Panc1 (cell line): ENCODE data around the gene KREMEN2. TPM values are rescaled to one million over a fixed set of nuclear protein-coding genes. Genes with fewer than 3 reads are reported as not detected.
A peak's percentile ranks its signal among the peaks of the same experiment; 100 is the strongest.

Source experiments
- ATAC-seq: fragments of 200-7000 bp; cut with Tn5 transposase; 2 replicates; pipeline ENCODE4 v1.9.1; 2020; ENCODE audit warnings: mild to moderate bottlenecking, moderate library complexity
- BruUV-seq: library from RNA; stranded (reverse); fragments of 400-500 nt; replicated peaks from 2 replicates; lab custom pipeline; 2021; lab: Mats Ljungman, UMichigan
- CTCF ChIA-PET: fragments of 300-600 bp; sonication (Branson Sonifier 250); formaldehyde crosslinking; loops from one replicate; lab custom pipeline; 2022; ENCODE audit warnings: antibody characterized with exemption; lab: Charles Lee
- POLR2A ChIA-PET: fragments of 300-600 bp; sonication (Branson Sonifier 250); formaldehyde crosslinking; loops from one replicate; lab custom pipeline; 2022; ENCODE audit warnings: antibody characterized with exemption; lab: Charles Lee
- DNase-seq: peaks from one replicate; pipeline ENCODE4 v3.0.0-alpha.2; 2010; ENCODE audit warnings: low read depth, low spot score
- H3K27ac ChIP-seq: 2 replicates; pipeline ENCODE4 v1.5.1; 2011; ENCODE audit warnings: mild to moderate bottlenecking, low read length, inconsistent platforms
- H3K27me3 ChIP-seq: fragments of 200-500 bp; sonication (Bioruptor generic); 2 replicates; pipeline ENCODE4 v1.6.0; 2014; ENCODE audit warnings: low read length, inconsistent platforms; ENCODE audit not compliant: control insufficient read depth, insufficient read depth
- H3K36me3 ChIP-seq: fragments of 200-500 bp; sonication (Bioruptor generic); 2 replicates; pipeline ENCODE4 v1.5.1; 2014; ENCODE audit warnings: inconsistent platforms, mild to moderate bottlenecking, low read length, moderate library complexity; ENCODE audit not compliant: control insufficient read depth, insufficient read depth
- H3K4me1 ChIP-seq: 2 replicates; pipeline ENCODE4 v1.5.1; 2011; ENCODE audit warnings: inconsistent platforms, mild to moderate bottlenecking, low read length, moderate library complexity; ENCODE audit not compliant: control insufficient read depth, insufficient read depth
- H3K4me3 ChIP-seq, 2 experiments: 2 replicates each; pipeline ENCODE4 v1.5.1; 2011 to 2012; ENCODE audit warnings: low read depth in 2 of 2, low read length in 2 of 2, mild to moderate bottlenecking in 2 of 2, inconsistent platforms in 1 of 2, moderate library complexity in 1 of 2
- H3K9me3 ChIP-seq: fragments of 200-500 bp; sonication (Bioruptor generic); 2 replicates; pipeline ENCODE4 v1.5.1; 2014; ENCODE audit warnings: low read depth, mild to moderate bottlenecking, inconsistent platforms, low read length, moderate library complexity; ENCODE audit not compliant: control insufficient read depth, insufficient read depth
- CTCF ChIP-seq: fragments of 450-650 bp; IDR thresholded peaks from 2 replicates; pipeline ENCODE4 v1.5.1; 2017; ENCODE audit warnings: mild to moderate bottlenecking
- POLR2AphosphoS5 ChIP-seq: IDR thresholded peaks from 2 replicates; pipeline ENCODE4 v1.6.1; 2012; ENCODE audit warnings: mild to moderate bottlenecking, low read depth, low read length, moderate library complexity
- SIN3A ChIP-seq: IDR thresholded peaks from 2 replicates; pipeline ENCODE4 v1.6.1; 2012; ENCODE audit warnings: low read depth, mild to moderate bottlenecking, low read length, moderate library complexity, borderline replicate concordance; ENCODE audit not compliant: insufficient read depth
- TCF7L2 ChIP-seq: IDR thresholded peaks from 2 replicates; pipeline ENCODE4 v1.6.1; 2011; ENCODE audit warnings: mild to moderate bottlenecking, low read depth, low read length, inconsistent platforms
- in situ Hi-C: cut with HindIII; loops from 2 replicates; pipeline ENCODE4 v1.10.0; 2016; ENCODE audit warnings: low sequenced_read_pairs, low pct_unique_long_range_greater_than_20kb
- intact Hi-C: fragments of 100-400 bp; cut with micrococcal nuclease; formaldehyde crosslinking; loops from one replicate; pipeline ENCODE4 v1.10.0; 2022; ENCODE audit not compliant: unreplicated experiment
- total RNA-seq: library from RNA; stranded (reverse); gene quantifications from one replicate; pipeline ENCODE4 v1.2.1, GENCODE V29; 2021; ENCODE audit not compliant: unreplicated experiment
- TF ChIP-seq, protein P1 (sequence below), 2 experiments: IDR thresholded peaks; 2 replicates each; pipeline ENCODE4 v1.6.1; 2011 to 2012; ENCODE audit warnings: low read depth in 2 of 2, control low read depth in 1 of 2, low read length in 1 of 2, mild to moderate bottlenecking in 1 of 2, moderate library complexity in 1 of 2; ENCODE audit not compliant: insufficient read depth in 1 of 2

The KREMEN2 gene
- total RNA-seq, 1 experiment from 2014 or later, result 10.8 TPM

DNA sequence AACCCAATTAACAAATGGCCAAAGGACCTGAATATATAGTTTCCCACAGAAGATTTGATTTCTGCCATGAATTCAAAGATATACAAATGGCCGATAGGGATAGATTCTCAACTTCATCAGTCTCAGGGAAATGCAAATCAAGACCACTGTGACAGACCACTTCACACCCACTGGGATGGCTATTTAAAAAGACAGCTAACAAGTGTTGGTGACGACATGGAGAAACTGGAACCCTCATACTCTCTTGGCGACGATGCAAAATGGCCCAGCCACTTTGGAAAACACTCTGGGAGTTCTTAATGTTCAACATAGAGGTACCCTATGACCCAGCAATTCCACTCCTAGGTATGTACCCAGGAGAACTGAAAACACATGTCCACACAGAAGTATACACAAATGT, 17.4 kb upstream of the KREMEN2 start:
- ATAC-seq (no peak), DNase-seq (no peak)
- POLR2A ChIA-PET, result no interaction called here
- H3K36me3 ChIP-seq, result no peaks in the 10 kb centered on the region
- TSS peak; percentile 60 for BruUV-seq
- H3K27ac ChIP-seq, result no peak overlapping the region
- in situ Hi-C loops, result no loop called here
- intact Hi-C loops, result no loop called here
- no peak for TF ChIP-seq TCF7L2
- TF ChIP-seq, protein P1, sequence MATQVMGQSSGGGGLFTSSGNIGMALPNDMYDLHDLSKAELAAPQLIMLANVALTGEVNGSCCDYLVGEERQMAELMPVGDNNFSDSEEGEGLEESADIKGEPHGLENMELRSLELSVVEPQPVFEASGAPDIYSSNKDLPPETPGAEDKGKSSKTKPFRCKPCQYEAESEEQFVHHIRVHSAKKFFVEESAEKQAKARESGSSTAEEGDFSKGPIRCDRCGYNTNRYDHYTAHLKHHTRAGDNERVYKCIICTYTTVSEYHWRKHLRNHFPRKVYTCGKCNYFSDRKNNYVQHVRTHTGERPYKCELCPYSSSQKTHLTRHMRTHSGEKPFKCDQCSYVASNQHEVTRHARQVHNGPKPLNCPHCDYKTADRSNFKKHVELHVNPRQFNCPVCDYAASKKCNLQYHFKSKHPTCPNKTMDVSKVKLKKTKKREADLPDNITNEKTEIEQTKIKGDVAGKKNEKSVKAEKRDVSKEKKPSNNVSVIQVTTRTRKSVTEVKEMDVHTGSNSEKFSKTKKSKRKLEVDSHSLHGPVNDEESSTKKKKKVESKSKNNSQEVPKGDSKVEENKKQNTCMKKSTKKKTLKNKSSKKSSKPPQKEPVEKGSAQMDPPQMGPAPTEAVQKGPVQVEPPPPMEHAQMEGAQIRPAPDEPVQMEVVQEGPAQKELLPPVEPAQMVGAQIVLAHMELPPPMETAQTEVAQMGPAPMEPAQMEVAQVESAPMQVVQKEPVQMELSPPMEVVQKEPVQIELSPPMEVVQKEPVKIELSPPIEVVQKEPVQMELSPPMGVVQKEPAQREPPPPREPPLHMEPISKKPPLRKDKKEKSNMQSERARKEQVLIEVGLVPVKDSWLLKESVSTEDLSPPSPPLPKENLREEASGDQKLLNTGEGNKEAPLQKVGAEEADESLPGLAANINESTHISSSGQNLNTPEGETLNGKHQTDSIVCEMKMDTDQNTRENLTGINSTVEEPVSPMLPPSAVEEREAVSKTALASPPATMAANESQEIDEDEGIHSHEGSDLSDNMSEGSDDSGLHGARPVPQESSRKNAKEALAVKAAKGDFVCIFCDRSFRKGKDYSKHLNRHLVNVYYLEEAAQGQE (IDR thresholded peaks at IDR 0.05; ENCODE audit: insufficient read depth in 1 of 2, low read depth in 2 of 2, low read length in 1 of 2), result no peak
- TF ChIP-seq CTCF, result no peak
- no peak for TF ChIP-seq POLR2AphosphoS5
- TF ChIP-seq SIN3A, result no peak
- H3K9me3 ChIP-seq, result no peaks in the 10 kb centered on the region
- H3K4me3 ChIP-seq, result no peak overlapping the region
- H3K27me3 ChIP-seq, result no peaks in the 10 kb centered on the region
- CTCF ChIA-PET, result no interaction called here
- H3K4me1 ChIP-seq, result no peaks in the 10 kb centered on the region

DNA sequence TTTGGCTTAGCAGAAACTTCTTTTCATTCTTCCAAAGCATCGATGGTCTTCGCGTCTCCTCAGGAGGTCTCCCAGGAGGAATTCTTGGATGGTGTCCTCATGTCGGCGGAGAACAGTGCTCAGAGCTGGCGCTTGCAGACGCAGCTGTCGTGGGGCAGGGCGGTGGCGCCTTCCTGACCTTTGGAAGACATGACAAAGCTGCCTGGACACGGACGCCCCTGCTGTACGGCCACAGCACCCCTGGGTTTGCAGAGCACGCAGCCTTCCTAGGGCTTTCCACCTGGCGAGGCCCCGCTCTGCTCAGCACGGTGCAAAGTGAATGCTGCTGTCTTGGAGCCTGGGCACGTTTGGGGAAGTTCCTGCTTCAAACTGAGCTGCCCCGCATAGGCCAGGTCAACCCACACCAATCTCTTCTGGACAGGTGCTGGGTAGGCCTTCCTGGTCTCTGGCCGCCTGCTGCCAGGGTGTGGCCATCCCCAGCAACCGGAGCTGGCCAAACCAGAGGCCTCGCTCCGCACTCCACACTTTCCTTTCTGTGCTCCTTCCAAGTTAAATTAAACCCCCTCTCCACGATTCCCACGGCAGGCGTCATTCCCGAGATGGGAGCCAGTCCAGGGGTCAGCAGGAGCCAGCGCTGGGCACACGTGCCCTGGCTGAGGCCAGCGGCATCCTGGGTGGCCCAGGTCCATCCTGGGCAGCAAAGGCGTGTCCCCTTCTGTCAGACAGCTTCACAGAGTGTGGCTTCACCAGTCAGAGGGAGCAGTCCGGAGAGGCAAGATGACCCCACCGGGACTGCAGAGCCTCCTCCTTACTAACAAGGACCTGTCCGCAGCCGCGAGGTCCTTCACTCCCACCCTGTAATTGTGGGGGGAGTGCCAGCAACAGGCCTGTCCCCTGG, 15.0 kb upstream of the KREMEN2 start:
- Histone ChIP-seq H3K9me3 (no peaks in the 10 kb centered on the region), H3K4me3 (no peak overlapping the region), H3K27ac (no peak overlapping the region), H3K27me3 (no peaks in the 10 kb centered on the region), H3K4me1 (no peaks in the 10 kb centered on the region), H3K36me3 (no peaks in the 10 kb centered on the region)
- ATAC-seq (peak; percentile 40), DNase-seq (no peak)
- intact Hi-C loops, result no loop called here
- no peak for TF ChIP-seq CTCF
- TF ChIP-seq TCF7L2, result no peak
- TF ChIP-seq, protein P1 (IDR thresholded peaks at IDR 0.05; ENCODE audit: insufficient read depth in 1 of 2, low read depth in 2 of 2, low read length in 1 of 2), result no peak
- TF ChIP-seq POLR2AphosphoS5, result no peak
- no peak for TF ChIP-seq SIN3A
- in situ Hi-C loops, result no loop called here
- ChIA-PET POLR2A (no interaction called here), CTCF (no interaction called here)
- BruUV-seq, result TSS peak; percentile 62
